Stimulated activated CD8-positive, alpha-beta memory T cell treated with anti-CD3 and anti-CD28 coated beads, Interleukin-15, amount 100 ng/mL, for 1 hour (primary cell): Measurements from ENCODE around the gene NRXN3.

Experiments
- DNase-seq: peaks from one replicate; pipeline ENCODE4 v3.0.0-alpha.2; 2020; ENCODE audit warnings: low read depth

Gene NRXN3

DNA sequence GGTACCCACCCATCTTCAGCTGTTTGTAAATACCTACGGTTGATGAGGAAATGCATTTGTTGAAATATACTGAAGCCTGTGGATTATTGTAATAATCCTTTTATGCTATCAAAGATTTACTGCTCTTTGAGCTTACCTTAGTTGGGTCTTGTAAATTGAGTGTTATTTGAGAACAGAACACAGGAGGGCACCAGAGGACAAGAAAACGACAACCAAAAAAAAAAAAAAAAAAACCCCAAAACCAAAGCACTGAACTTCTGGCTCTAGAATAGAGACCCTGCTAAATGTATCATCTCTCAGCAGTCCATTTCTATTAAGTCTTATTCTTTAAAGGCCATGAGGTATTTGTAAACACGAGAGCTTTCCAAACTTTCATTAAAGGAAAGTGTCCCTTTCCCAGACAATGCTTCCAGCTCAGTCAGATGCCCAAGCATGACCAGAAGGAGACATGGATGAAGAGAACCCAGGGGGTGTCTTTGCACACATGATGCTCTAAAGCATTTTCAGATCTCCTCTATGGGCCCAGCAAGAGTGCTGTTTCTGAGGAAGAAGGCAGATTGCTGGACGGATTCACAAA lies 763.9 kb downstream of the NRXN3 start:
- no peak for DNase-seq

DNA sequence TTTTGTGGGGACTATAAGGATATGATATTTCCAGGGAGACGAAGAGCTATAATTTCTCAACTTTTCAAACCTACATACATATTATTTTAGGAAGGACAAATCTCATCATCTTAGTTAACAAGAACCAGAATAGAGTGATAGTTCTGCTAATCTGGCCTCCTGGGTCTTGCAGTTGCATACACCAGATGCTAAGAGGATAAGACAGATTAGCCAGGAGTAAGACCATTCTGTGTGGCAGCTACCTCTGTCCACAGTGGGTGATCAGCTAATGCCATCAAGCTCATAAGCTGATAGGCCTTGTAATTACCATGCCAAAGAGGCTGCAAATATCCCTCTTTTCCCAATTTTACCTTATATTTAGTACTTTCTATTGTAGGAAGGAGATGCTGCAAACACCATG lies 776.8 kb downstream of the NRXN3 start:
- no peak for DNase-seq

DNA sequence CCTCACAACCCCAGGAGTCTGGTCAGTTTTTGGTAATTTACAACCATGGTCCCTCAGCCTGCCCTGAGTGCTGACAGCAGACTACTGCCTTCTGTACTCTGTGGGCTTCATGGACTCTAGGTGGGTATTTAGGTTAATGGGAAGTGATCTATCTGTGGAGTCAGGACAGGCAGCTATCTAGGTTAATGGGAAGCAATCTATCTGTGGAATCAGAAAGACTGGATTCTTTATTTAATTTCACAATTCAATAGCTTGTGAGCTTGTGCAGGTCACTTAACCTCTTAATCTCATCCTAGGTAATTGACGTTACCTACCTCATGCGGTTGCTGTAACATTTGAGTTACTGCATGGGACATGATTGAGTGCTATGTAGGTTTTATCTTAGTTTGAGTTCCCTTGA lies 777.5 kb downstream of the NRXN3 start:
- no peak for DNase-seq

DNA sequence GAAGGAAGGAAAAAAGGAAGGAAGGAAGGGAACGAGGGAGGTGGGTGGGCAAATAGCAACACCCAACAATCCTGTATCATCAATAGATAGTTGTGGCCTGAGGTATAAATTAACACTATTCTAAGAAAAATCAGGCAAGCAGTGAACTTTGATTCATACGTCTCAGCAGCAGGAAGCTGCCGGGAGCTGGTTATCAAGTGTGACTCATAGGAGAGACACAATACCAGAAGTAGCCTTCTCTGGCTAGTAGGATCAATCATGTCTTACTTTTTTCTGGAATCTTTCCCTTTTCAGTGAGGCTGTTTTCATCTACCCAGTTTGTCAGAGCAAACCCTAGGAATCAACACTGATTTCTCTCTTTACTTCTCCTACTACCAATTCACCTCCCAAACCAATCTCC lies 780.5 kb downstream of the NRXN3 start:
- DNase-seq, result no peak

DNA sequence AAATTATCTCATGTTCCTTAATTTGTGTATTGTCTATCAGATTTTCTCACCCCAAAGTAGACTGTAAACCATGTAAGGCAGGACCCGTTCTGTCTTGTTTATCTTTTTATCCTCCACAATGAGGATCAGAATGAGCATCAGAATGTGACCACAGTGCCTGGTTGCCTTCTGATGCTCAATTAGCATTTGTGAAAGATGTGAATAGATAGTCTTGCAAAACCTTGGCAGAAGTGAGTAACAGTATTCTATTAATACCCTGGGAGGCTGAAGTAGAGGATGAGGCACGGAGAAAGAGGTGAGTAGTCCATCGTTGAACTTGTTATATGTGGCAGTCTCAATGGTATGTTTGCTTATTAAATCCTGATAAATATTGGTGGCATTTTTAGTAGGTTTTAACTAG lies 781.4 kb downstream of the NRXN3 start:
- DNase-seq, result no peak

DNA sequence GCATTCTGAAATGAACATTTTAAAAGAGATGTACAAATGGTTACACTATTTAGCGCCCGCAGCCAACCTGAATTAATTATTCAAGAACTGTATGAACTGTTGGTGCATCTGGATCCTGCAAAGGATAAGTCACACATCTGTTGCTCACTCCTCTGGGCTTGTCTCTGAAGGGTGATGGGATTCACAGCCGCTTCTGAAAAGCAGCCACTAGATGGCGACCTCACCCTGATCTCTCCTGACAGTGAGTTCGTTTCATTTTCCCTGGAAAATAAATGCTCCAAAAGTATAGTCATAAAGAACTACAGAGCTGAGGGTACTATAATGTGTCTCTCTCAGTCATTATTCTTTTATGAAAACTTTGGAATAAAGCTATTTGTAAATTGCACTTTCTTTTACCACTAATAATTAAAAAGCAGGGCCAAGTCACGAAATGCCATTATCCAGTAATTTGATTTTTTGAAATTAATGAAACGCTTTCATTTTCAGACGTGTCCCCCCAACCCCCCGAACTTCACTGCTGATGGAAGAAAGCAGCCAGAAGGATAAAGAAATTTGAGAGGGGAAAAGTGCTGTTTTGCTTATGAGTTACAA lies 789.6 kb downstream of the NRXN3 start:
- peak; percentile 22 for DNase-seq

DNA sequence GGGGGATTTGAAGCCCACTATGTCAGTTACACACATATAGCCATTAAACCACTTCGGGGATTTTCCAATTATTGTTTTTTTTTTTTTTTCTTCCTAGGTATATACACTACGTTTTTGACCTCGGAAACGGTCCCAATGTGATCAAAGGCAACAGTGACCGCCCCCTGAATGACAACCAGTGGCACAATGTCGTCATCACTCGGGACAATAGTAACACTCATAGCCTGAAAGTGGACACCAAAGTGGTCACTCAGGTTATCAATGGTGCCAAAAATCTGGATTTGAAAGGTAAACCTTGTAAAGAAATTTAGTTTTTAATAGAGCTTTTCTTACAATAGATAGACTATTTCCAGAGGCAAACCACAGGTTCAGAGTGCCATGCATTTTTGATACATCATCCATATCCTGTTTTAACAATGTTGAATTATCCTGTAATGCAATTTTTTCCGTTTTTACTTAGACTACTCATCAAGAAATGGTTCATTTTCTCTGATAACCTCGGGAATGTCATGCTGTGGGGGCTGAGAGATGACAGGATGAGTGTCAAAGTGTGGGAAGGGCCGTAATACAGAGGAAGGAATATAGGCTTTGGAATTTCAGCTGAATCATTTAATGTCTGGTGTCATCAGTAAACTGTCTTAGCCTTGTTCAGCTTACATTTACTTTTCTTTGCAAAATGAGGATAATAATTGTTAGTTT lies 797.1 kb downstream of the NRXN3 start:
- no peak for DNase-seq

DNA sequence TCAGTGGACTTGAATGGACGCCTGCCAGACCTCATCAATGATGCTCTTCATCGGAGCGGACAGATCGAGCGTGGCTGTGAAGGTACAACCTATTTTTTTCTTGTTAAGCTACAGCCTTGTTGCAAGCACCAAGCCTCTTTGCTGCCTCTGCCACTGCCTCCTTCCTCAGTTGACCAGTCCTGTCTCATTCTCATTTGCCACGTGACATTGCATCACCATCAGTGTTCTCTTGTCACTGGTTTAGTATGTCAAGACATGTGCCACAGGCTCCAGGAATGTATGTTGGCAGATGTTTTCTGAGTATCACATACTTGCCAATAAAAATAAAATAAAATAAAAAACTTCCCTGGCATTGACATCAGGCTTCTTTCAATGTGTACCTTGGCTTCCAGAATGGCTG lies 798.1 kb downstream of the NRXN3 start:
- DNase-seq, result no peak

DNA sequence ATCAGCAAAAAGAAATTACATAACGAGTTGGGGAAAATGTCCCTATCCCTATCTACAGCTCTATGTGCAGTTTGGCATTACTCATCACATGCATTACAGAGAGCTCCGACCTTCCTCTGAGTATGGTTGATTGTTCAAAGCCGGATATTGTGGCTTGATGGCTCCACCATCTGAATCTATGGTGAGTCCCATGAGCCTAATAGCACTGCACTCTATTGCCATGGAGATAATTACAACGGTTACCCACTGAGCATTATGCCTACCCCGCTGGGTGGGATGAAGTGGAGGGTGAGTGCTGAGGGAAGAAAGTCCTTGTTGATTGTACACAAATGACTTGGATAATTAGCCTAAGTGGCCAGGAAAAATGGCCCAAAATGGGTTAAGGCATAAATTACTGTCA lies 800.5 kb downstream of the NRXN3 start:
- no peak for DNase-seq

DNA sequence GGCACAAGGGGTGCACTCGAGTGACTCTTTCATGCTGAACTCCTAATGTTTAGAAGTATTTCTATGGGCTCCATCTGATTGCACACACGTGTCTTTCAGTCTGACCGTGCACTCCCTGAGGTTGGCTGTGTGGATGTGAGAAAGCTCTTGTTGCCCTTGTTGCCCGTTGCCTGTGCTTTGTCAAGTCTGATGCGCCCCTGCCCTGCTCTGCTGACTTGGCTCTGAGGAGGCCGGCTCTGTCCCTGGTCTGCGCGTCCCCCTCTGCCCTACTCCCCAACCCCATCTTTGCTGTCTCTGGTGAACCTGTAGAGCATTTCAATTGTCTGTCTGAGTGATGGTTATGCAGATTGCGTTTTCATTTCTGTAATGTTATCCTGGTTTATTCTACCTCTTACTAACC lies 802.3 kb downstream of the NRXN3 start:
- DNase-seq, result no peak

DNA sequence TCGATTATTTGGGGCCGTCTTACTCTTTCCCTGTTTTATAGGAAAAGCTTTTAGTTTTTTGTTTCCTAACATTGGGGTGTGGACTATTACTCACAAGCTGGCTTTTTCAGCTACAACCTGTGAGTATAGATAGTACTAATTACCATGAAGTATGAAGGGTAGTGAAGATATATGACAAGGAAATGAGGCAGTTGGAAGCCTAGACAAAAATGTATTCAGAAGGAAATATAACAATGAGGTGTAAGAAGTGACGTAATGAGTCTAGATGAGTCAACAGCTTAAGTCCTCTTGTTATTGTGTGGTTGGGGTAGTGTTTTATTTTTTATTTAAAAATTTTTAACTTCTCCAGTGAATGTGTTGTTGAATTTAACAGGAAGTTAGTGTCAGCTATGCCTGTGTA lies 804.5 kb downstream of the NRXN3 start:
- no peak for DNase-seq

DNA sequence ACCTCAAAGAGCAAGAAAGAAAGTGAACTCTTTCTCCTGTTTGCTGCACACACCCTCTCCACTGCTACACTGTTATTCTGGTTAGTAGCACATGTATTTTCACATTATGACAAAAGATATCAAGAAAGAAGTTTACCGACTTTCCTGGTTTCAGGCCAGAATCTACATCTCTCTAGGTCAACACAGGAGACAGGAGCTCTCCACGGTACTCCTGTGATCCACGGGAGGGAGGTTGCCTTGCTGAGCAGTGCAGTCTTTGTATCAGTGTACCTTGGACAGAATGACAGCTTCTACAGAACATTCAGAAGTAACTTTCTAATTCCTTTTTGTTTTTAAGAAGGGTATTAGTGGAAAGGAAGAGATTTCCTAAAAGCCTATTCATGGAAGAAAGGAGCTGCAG lies 805.6 kb downstream of the NRXN3 start:
- DNase-seq, result no peak

DNA sequence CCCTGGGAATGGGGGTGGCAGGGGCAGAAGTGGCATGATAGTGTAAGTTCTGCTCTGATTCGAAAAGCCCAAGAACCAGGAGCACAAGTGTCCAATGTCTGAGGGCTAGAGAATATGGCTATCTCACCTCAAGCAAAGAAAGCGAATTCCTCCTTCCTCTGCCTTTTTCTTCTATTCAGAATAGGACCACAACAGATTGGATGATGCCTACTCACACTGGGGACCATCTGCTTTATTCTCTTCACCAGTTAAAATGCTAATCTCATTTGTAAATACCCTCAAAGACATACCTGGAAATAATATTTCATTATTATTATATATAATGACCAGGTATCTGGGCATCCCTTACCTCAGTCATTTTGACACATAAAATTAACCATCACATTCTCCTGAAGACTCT lies 808.7 kb downstream of the NRXN3 start:
- no peak for DNase-seq

DNA sequence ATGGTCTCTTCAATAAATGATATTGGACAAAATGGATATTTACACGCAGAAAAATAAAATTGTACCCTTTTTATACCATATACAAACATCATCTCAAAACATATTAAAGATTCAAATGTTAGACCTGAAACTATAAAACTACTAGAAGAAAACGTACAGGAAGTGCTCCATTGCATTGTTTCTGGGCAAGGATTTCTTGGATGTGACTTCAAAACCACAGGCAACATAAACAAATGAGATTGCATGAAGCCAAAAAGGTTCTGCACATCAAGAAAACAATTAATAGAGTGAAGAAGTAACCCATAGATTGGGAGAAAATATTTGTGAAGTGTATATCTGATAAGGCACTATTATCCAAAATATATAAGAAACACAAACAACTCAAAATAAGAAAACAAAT lies 812.4 kb downstream of the NRXN3 start:
- no peak for DNase-seq

DNA sequence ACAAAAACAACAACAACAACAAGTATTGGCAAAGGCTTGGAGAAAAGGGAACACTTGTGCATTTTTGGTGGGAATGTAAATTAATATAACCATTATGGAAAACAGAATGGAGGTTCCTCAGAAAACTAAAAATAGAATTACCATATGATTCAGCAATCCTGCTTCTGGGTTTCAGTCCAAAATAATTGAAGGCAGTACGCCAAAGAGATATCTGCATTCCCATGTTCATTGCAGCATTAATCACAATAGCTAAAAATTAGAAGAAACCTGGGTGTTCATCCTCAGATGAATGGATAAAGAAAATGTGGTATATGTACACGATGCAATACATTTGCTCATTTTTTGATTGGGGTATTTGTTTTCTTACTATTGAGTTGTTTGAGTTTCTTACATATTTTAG lies 813.0 kb downstream of the NRXN3 start:
- DNase-seq, result no peak

DNA sequence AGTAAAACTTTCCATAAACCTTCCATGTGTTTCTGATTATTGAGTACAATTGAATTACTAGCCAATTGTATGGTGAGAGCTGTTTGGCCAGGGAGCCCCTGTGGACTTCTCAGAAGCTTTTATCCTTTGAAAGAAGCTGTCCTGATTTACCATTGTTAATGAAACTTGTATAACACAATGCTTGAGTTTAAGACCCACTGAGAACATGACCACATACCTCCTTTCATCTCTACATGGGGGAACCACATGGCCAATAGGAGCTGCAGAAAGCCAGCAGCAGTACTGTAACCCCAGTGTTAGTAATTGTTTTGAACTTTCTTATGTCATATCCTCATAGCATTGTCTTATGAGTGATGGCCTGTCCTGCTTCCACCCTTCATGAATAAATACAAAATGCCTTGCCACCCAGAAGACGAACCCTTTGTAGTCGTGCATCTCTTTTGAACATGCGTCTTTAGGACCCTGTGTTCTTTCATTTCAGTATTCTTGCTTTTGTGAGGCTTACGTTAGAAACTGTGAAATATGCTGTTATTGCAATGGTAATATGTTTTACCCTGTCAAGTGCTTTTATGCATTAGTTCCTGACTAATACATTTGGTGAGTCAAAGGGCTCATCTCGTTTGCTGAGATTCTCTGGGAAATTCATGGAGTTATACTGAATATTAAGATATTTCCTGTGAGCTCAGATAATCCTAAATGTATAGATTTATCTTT lies 815.7 kb downstream of the NRXN3 start:
- no peak for DNase-seq

DNA sequence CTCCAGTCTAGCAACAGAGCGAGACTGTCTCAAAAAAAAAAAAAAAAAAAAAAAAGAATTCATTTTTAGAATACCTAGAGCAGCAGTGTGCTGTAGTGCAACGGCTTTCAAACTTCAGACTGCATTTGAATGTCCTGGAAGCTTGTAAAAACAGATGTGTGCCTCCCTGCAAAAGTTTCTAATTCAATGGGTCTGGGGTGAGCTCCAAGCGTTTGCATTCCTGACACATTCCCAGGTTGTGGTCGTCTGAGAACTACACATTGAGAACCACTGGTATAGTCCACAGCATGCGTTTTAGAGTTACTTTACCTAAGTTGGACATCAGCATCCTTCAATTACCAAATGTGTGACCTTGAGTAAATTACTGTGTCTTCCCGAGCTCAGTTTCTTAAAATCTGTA lies 816.8 kb downstream of the NRXN3 start:
- DNase-seq, result no peak

DNA sequence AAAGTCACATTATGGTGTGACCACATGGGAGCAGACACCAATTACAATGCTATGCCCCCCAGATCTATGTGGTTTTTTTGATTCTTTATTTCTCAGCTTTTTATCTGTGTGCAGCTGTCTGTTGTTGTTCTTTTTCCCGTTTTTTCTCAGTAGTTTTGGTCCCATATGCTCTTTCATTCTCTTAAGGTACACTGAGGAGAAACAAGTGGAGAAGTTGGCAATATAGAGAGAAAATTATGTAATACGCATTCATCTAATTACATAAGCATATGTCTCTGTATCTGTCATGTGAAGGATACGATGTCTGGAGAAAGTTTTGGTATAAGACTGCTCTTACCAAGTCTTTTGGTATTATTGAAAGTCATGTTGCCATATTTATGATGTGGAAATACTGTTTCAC lies 819.0 kb downstream of the NRXN3 start:
- DNase-seq, result no peak

DNA sequence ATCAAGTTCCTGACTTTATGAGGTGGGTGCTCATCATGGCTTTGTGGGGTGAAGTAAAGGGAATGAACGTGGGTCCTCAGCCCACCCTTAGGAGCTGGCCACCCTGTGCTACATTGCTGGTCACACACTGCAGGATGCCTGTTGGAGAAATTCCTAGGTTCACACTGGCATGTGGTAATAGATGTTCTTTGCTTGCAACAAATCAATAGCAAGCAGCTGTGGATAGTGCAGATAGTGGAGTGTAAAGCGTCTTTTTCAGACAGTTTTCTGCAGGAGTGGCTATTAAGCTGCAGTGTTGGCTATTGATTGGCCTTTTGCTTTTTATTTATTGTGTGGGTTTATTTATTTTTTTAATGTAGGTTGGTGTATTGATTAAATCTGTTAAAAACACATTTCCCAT lies 822.7 kb downstream of the NRXN3 start:
- no peak for DNase-seq

DNA sequence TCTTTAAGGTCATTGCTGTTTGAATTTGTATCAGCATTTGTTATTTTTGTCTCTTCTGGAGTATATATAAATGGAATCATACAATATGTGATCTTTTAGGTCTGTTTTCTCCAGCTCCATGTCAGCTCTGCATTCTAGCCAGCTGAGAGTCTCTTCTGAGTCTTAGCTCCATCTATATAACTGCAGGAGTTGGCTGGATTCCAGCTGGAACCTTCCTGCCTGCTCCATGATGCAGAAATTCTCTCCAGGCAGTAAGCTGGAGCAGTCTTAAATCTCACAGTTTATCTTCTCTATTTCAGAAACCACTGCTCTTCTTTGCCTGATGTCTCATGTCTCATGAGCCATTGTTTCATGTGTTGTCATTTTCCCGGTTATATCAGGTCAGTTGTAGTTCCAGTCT lies 827.6 kb downstream of the NRXN3 start:
- DNase-seq, result no peak

DNA sequence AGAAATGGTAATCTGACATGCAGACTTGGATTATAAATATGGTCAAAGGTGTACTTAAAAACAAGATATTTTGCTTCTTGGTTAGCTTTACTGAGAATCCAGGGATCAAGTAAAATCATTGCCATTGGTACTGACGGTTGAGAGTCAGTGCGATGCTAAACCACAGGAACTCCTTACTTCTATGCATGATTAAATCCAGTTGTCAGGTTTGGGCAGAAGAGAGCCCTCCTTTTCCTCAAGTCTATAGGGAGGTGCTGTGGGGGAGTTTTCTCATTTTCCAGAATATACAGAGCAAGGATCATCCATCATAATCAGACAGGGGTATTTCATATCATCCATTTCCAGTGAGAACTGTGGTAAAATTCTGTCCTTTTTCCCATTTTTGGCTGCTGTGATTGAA lies 839.1 kb downstream of the NRXN3 start:
- DNase-seq, result no peak

DNA sequence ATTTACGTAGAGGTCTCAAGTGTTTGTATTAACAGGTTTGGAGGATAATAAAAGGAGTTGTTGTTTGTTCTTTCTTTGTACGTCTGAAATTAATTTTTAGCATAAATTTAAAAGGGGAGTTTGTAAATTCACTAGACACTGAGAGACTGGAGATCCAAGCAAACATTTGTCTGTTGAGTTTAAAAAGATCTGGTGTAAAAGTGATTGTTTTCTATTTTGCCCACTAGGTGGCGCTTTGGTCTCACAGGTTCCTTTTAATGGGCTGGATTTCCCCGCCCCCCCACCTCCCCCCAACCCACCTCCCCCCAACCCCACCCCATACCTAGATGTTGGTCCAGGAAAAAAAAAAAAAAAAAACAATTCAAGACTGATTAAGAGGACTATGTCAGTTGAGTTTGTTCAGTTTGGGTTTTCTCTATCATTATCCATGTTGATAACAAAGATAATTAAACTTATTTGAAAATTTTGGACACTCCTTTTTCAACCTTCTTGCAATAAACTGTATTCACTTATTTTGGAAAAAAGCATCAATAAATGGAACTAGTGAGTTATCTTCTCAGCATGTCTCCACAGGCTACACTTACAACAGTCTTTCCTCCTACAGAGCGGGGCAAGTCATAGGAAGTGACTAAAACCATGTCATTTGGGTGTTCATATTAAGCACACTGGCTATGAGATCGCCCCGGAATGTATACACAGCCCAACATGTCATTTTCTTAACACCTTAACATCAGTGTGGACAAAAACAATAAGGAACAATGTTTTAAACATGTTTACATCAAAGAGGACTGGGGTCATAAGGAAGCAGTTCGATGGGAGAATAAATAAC lies 841.1 kb downstream of the NRXN3 start:
- DNase-seq, result no peak

DNA sequence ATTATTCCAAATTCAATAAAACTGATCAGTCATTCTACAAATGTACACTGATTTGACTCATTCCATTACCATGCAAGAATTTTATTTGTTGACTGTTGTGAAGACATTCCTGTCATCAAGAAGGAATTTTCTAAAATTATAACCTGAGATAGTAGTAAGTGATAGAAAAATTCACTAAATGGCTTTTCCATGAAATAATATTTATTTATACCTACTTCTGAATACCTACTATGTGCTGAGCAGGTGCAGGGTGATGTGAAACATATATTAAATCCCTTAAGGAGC lies 841.7 kb downstream of the NRXN3 start:
- DNase-seq, result no peak
